HG03039 (cell line): ENCODE results near the gene CYCS.
"Not testable (repeated sequence)": the region's sequence is repeated elsewhere in the genome, so short reads cannot be mapped to it uniquely, and the experiment has no call there.

Experiments used
- ATAC-seq: cut with Tn5 transposase; IDR thresholded peaks from one replicate; pipeline ENCODE4 v1.9.1; 2021; ENCODE audit warnings: mild to moderate bottlenecking, moderate library complexity; ENCODE audit not compliant: unreplicated experiment

The CYCS gene

GRCh38 chr7:25118048-25118753, 6.9 kb downstream of the CYCS start:
- ATAC-seq = no peak

GRCh38 chr7:25117226-25118047, 7.6 kb downstream of the CYCS start:
- peak; percentile 78 for ATAC-seq

- ATAC-seq = no peak
These were observed 8.4 kb downstream of the CYCS start for GRCh38 chr7:25116621-25117020.

GRCh38 chr7:25110514-25110913, 14.5 kb downstream of the CYCS start:
- not testable (repeated sequence) for ATAC-seq

- ATAC-seq = no peak
These were observed 15.8 kb downstream of the CYCS start for GRCh38 chr7:25109276-25109675.

GRCh38 chr7:25105911-25106310, 19.1 kb downstream of the CYCS start:
- ATAC-seq = no peak

- no peak for ATAC-seq
These were observed 21.3 kb downstream of the CYCS start for GRCh38 chr7:25103773-25104172.

- ATAC-seq = no peak
These were observed 23.2 kb downstream of the CYCS start for GRCh38 chr7:25101817-25102216.

- peak; percentile 56 for ATAC-seq
These were observed 26.7 kb downstream of the CYCS start for GRCh38 chr7:25098096-25099046.

- ATAC-seq = no peak
These were observed 29.3 kb downstream of the CYCS start for GRCh38 chr7:25095516-25096345.

GRCh38 chr7:25093268-25093826, 31.7 kb downstream of the CYCS start:
- ATAC-seq = peak; percentile 77

GRCh38 chr7:25091779-25092178, 33.3 kb downstream of the CYCS start:
- ATAC-seq = no peak

- no peak for ATAC-seq
These were observed 33.9 kb downstream of the CYCS start for GRCh38 chr7:25091176-25091575.

- ATAC-seq = no peak
These were observed 34.7 kb downstream of the CYCS start for GRCh38 chr7:25090374-25090773.

- ATAC-seq = peak; percentile 87
These were observed 37.2 kb downstream of the CYCS start for GRCh38 chr7:25087855-25088254.

GRCh38 chr7:25084821-25085220, 40.2 kb downstream of the CYCS start:
- no peak for ATAC-seq

GRCh38 chr7:25083201-25083600, 41.9 kb downstream of the CYCS start:
- ATAC-seq = no peak

- ATAC-seq = not testable (repeated sequence)
These were observed 43.0 kb downstream of the CYCS start for GRCh38 chr7:25082041-25082440.

- no peak for ATAC-seq
These were observed 48.0 kb downstream of the CYCS start for GRCh38 chr7:25077096-25077495.

GRCh38 chr7:25075459-25075858, 49.6 kb downstream of the CYCS start:
- no peak for ATAC-seq
